ENCODE data around the gene SLX9. TPM values are rescaled to one million over a fixed set of nuclear protein-coding genes. Genes with fewer than 3 reads are reported as not detected.

Gene SLX9
- polyA plus RNA-seq, 1 of the 3 experiments (the other 2 are of a cell fraction): 42.9 TPM

- no peak for DNase-seq
- Histone ChIP-seq H3K79me2 (ENCODE audit: insufficient read depth) (no peaks in the 10 kb centered on the region), H3K4me2 (no peak overlapping the region), H3K27me3 (ENCODE audit: insufficient read depth) (no peaks in the 10 kb centered on the region), H2AFZ (ENCODE audit: low read depth) (no peak overlapping the region), H3K9me3 (no peaks in the 10 kb centered on the region), H3K27ac (ENCODE audit: low read depth in 2 of 2, low read length in 1 of 2) (no peak overlapping the region), H3K9me2 (no peaks in the 10 kb centered on the region), H3K4me3 (ENCODE audit: low read depth in 2 of 2, low read length in 1 of 2) (no peak overlapping the region), H3K4me1 (ENCODE audit: control insufficient read depth in 1 of 2, insufficient read depth in 2 of 2, low read depth in 1 of 2, low read length in 1 of 2) (peaks cover 7 to 27% of the 10 kb centered on the region in 2 experiments; a peak in 1 of 4 replicates), H4K20me1 (ENCODE audit: insufficient read depth) (no peaks in the 10 kb centered on the region), H3K36me3 (replicated peaks in 1 of 2; ENCODE audit: control insufficient read depth in 1 of 2, insufficient read depth in 2 of 2, low read length in 1 of 2) (no peaks in the 10 kb centered on the region), H3K9ac (no peak overlapping the region), H3F3A (replicated peaks; ENCODE audit: insufficient read depth) (no peaks in the 10 kb centered on the region)
- WGBS (ENCODE audit: low lambda C conversion rate): 87% methylated on average over 6 of the region's 32 CpGs
- no peak for TF ChIP-seq PBX3 (IDR thresholded peaks at IDR 0.05)
- no peak for TF ChIP-seq EP300 (IDR thresholded peaks at IDR 0.05; ENCODE audit: borderline replicate concordance in 1 of 2, low read depth in 1 of 2, low read length in 1 of 2)
- no peak for TF ChIP-seq YY1 (IDR thresholded peaks at IDR 0.05; ENCODE audit: low read depth)
- TF ChIP-seq EZH2phosphoT487 (IDR thresholded peaks at IDR 0.05; ENCODE audit: borderline replicate concordance, low read depth): no peak
- TF ChIP-seq CTCF (IDR thresholded peaks at IDR 0.05): no peak
- TF ChIP-seq RFX5 (IDR thresholded peaks at IDR 0.05; ENCODE audit: low read length): no peak
- no peak for TF ChIP-seq POLR2AphosphoS5 (IDR thresholded peaks at IDR 0.05; ENCODE audit: low read depth, low read length)
- TF ChIP-seq JUND (IDR thresholded peaks at IDR 0.05): no peak
- TF ChIP-seq RAD21 (IDR thresholded peaks at IDR 0.05; ENCODE audit: low read length): no peak
- TF ChIP-seq USF1 (IDR thresholded peaks at IDR 0.05; ENCODE audit: borderline replicate concordance, low read depth): no peak
- no peak for TF ChIP-seq FOXM1 (IDR thresholded peaks at IDR 0.05; ENCODE audit: low read depth)
- TF ChIP-seq ELF1 (IDR thresholded peaks at IDR 0.05): no peak
- no peak for TF ChIP-seq GABPA (IDR thresholded peaks at IDR 0.05; ENCODE audit: low read depth)
- POLR2A ChIA-PET: interaction anchor here (1.4 kb wide), 1 partner anchor 9 kb away, joined by 6 read pairs; no protein-coding TSS in a partner anchor
- CTCF ChIA-PET: interaction anchor here (0.9 to 4.8 kb wide), 3 partner anchors 54 to 130 kb away, joined by 3 to 26 read pairs (median 3); no protein-coding TSS in a partner anchor
These were observed 59.0 kb downstream of the SLX9 start for GRCh38 chr21:44998621-44999427.

All from SK-N-SH (cell line).